HG02678 (cell line): ENCODE measurements around the gene LRCH4.

Experiments used
- ATAC-seq: cut with Tn5 transposase; IDR thresholded peaks from one replicate; pipeline ENCODE4 v1.9.1; 2021; ENCODE audit warnings: mild to moderate bottlenecking, moderate library complexity; ENCODE audit not compliant: unreplicated experiment

Gene LRCH4

DNA sequence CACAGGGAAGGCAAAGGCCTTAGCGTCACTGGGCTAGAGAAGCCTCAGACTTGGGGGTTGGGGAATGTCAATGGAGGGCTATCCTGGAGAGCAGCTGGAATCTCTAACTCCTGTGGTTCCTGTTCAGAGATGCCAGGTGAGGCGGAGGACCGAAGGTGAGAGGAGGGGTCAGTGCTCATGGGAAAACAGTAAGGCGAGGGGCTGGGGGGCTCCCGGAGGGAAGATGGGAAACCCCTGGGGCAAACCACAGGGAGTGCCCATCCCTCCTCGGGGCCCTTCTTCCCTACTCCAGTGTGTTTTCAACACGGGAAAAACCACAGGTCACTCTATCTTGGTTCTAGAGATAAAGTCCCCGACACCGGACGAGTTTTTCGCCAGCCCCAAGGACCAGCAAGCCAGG is 3.3 kb downstream of the LRCH4 start:
- no peak for ATAC-seq

DNA sequence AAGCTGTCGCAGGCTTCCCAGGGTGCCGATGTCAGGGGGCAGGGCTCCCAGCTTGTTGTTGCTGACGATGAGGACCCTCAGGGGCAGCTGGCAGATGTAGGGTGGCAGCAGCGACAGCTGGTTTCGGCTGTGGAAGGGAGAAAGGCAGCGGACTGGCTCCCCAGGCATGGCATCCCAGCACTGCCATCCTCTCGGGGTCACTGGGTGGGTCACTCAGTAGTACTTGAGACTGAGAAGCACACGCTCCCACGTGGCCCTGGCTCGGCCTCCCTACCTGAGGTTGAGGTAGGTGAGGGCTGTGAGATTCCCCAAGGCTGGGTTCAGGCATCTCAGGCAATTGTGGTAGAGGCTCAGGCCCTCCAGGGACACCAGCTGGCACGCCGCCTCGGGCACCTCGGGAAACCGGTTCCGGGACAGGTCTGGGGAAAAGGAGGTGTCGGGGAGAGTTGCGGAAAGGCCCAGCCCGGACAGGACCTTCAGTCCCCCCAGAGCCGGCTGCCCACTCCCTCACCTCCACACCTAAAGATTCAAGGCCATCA is 3.8 kb downstream of the LRCH4 start:
- ATAC-seq, result no peak

DNA sequence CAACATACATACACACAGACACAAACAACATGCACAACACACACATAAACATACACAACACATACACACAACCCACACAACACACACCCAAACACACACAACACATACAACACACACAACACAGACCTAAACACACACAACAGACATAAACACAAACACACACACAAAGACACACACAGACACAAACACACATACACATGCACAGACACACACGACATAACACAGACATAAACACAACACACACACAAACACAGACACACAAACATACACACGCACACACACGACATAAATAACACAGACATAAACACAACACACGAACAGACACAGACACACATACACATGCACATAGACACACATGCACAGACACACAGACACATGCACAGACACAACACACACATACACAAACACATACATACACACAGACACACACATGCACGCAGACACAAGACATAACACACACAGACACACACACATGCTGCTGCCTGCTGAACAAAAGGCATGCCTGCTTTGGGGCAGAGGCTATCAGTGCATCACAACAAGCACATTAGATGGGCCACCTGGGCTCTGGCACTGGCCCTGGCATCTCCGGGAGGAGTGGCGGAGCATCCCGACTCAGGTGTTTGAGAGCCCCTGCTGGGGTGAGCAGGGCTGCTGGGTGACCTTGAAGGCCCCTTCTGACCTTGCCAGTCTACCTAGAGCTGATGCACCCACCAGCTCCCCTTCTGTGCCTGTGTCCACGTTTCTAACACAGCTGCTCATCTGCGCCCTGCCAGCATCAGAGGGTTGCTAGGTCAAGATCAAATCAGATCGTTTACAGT is 5.3 kb downstream of the LRCH4 start:
- ATAC-seq, result no peak

DNA sequence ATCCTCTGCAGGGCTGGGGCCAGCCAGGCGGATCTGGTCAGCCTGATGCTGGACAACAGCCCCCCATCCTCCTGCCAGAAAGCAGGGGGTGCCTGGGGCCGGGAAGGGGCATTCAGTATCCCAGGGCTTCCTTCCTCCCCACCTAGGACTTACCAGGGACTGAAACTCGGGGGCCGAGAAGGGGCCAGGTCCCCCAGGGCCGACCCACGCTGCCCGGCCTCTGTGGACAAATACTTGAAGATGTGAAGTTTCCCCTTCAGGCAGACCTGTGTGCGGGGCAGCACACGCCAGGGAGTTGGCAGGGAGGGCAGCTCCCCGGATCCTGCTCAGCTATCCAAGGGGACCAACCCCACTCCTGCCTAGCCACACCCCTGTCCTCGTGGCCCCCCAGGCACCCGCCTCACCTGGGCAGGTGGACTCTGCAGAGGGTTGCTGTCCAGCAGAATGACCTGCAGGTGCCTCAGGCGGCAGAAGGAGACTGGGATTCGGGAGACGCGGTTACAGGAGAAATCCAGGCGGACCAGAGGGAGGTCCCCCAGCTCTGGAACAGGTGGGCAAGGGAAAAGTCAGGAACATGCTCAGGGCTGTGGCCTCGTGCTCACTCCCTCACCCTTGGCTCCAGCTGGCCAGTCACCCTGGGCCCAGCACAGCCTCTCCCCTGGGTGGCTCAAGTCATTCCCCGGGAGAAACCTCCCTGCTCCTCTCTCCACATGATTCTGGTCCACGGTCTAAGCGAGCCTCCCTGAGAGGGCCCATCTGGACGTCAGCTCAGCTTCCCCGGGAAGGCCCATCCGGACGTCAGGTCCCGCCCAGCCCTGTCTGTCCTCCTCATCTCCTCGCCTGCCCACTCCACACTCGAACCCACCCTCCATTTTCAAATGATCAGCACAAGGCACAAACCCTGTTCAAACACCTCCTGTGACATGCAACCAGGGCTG is 7.4 kb downstream of the LRCH4 start:
- ATAC-seq, result no peak

DNA sequence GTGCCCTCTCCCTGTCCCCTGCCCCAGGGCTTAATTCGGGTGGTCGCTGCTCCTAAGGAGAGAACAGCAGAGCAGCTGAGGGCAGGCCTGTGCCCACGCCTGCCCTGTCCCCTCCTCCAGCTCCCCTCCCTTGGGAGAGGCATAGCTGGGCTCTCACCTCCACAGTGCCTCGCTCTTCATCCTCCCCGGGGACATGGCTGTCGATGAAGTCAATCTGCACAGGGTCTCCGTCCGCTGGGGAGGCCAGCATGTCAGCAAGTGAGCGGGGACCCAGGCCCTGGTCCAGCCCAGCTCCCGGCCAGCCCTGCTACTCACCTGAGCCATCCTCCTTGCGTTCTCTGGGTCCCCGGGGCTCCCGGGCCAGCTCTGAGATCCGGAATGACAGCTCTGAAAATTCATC is 8.4 kb downstream of the LRCH4 start:
- ATAC-seq, result no peak

DNA sequence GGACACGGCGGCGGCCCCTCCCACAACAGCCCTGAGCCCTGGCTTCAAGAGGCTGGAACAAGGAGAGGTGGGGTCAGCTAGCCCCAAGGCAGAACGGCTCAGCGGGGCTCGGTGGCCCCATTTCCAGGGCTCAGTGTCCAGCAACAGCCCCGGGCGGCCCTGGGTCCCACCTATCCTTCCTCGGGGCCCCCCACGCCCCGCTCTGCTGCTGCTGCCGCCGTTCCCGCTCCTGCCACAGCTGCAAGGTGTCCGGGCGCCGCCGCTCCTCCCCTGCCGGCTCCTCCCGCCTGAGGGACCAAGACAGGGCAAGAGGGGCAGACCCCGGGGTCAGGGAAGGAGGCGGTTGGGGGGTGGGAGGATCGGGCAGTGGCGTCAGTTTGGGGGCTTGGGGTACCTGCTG is 8.8 kb downstream of the LRCH4 start:
- no peak for ATAC-seq

DNA sequence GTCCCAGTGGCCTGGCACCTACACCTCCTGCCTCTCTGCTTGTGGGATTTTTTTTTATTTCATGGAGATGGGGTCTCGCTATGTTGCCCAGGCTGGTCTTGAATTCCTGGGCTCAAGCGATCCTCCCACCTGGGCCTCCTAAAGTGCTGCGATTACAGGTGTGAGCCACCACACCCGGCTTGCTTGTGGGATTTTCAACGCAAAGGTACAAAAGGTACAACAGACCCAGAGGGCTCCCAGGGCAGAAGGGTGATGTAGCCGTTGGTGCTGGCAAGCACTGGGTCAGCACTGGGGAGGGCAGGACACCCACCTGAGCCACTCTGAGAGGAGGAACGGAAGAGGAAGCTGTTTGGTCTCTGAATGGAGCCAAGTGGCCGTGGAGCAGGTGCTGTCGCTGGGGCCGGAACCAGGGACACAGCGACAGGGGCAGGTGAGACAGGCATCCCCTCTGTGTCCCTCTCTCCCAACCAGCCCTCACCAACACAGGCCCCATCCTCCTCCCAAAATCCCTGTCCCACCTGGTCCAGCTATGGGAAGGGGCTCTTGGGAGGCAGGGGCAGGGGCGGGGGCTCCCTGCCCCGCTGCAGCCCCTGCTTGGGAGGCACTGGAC is 9.4 kb downstream of the LRCH4 start:
- no peak for ATAC-seq

DNA sequence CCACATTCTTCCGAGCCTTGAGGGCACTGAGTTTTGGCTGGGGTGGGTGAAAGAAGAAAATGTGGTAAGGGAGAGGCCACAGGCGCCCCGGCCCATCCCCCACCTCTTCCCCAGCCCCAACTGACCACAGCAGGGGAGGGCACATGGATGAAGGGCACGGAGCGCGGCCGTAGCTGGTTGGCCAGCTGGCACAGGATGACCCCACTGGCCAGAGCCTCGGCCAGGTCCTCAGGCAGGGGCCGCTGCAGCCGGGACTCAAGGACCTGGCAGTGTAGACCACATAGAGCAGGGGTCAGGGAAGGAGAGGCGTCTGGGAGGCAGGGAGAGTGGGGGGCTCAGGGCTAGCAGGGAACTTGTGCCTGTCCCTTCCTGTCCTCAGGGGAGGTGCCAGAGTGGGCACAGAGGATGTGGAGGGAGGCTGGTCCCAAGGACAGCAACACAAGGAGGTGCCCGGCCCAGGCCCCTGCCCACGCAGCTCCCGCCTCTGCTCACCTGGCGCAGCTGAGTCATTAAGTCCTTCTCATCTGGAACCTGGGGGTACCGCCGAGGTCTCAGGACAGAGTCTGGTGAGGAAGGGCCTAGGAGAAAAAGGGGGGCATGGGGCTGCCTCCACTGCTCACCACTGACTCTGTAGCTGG is 10.1 kb downstream of the LRCH4 start:
- ATAC-seq, result no peak

DNA sequence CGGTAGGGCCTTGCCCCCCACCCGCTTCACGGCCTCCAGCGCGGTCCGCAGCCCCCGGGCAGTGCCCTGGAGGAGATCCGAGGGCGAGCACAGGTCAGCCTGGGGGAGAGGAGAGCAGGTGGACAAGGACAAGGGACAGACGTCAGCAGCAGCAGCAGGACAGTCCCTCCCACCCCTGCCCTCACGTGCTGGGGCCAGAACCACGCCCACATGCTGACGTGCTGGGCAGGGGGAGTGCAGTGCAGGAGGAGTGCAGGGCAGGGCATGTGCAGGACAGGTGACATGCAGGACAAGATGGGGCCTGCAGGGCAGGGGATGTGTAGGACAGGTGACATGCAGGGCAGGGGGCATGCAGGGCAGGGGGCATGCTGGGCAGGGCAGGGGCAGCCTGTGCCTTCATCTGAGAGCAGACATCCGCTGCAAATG is 10.7 kb downstream of the LRCH4 start:
- ATAC-seq, result no peak

DNA sequence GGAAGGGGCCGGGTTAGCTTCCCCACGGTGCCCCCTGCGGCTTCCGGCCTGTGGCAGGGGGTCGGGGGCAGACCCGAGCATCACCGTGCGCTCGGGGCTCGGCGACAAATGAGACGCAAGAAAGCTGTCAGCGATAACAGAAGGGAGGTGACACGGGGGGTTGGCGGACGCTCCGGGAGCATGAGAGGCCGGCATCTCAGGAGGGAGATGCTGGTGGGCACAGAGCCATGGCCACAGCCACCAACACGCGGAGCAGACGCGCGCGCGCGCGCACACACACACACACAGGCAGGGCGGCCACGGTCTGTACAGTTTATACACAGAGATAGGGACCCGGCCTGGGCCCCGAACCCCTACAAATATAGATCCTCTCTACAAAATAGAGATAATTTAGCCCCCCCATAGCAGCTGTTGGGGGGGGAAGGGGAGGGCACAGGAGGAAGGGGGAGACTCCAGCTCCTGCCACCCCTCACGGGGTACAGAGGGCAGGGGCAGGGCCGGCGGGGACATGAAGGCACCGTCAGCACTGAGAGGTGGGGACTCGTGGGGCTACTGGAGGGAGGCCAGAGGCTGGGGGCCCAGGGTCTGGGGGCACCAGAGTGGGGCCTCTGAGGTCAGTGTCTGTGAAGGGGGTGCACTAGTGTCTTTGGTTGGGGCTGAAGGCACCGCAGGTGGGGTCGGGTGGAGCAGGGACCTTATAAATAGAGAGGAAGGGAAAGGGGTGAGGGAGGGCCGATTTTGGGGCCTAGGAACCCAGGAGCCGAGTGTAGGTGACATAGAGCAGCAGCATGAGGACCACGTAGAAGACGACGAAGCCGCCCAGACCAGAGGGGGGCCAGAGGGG is 11.3 kb downstream of the LRCH4 start:
- no peak for ATAC-seq

DNA sequence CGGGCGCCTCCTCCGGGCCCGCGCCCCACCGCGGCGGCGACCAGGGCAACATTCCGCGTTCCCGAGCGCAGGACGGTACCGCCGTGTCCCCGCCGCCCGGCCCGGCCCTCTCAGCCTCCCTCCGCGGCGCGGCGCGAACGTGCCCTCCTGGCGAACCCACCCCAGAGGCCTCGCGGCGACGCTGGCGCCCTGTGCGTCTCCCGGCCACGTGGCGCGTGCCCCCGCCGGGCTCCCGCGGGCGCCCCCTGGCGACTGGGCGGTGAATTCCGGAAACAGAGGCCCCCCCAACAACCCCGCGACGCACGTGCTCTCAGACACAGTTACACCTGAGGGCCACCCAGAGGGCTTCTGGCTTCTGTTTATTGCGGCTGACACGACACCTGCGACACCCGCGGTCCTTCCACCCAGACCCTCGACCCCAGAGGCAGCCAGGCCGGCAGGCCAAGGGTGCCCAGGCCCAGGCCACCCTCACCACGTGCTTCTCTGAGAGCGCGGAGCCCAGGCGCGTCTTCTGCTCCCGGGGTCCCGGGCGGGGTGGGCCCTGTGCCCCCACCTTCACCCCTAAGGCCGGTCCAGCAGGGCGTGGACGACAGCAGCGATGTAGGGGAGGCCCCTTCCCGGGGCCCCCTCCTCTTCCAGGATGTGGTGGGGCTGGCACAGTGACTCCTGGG is 12.1 kb downstream of the LRCH4 start, which contains the start of gene SAP25:
Gene SAP25, minus strand, starts transcription at position 210 of the 671 bp plus-strand sequence. Its CDS starts 158 bp downstream, at position 52.
- ATAC-seq, result no peak

DNA sequence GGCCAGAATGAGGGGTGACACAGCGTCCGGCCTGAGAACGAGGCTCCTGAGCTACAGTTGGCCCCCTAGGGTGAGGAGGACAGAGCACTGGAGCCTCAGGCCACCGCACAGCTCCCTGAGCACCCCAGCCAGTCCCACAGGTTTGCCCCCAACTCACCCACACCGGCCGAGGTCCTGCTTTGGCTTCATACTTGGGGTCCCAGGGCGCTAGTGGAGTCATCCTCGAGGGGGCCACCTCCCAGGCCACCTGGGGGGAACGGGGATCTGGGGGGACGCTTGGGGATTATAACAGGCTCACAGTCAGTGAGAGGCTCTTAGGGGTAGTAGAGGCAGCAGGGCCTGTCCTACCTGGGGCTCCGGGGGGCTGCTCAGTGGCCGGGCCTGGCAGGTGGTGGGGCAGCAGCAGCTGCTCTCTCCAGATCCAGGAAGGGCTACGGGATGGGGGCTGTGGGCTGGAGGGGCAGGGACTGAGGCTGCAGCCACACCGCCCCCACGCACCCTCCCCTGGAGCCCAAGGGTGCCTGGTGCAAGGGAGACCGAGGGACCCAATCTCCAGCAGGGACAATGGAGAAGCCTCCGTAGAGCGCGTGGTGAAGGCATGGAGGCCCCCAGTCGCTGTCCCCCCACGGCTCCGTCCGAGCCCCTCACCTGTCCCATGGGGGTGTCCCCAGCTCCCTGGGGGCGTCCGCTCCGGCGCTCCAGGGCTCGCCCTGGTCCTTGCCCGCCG is 12.8 kb downstream of the LRCH4 start:
- no peak for ATAC-seq

DNA sequence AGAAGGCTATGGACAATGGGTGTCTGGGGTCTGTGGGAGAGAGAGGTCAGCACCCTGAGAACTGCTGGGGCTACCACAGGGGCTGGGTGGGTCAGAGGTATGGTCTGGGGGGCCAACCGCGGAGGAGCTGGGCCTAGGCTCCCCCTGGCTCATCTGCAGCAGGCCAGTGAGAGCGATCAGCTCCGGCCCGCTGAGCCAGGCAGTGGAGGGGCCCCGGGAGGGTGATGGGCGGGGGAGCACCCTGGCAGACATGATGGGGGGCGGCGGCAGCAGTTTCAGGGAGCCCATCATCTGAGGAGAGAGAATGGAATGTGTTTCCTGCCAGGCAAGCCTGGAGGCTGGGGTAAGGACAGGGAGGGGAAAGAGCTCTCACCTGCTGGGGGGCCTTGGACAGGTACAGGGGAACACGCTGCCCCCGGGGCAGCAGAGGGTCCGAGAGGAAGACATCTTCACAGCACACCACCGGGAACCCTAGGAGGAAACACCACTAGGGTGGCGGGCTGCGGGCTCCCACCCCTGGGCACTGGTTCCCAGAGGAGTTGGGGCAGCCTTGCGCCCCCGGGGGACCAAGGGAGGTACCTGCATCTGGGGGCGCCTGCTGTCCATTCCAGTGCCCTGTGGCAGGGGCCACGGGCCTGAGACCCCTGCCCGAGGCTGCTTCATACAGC is 13.5 kb downstream of the LRCH4 start:
- no peak for ATAC-seq

DNA sequence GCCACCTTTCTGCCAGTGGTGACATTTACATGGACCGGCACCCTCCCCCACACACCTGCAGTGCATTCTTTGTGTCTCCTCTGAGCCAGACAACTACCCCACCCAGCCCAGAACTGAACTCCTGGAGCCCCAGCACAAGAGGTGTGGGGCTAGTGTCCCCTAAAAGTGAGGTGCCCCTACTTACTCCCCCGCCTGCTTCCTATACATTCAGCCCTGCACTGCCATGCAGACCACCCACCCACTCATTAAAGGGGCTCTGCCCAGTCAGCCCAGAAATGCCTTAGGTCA is 14.2 kb downstream of the LRCH4 start:
- ATAC-seq, result no peak

DNA sequence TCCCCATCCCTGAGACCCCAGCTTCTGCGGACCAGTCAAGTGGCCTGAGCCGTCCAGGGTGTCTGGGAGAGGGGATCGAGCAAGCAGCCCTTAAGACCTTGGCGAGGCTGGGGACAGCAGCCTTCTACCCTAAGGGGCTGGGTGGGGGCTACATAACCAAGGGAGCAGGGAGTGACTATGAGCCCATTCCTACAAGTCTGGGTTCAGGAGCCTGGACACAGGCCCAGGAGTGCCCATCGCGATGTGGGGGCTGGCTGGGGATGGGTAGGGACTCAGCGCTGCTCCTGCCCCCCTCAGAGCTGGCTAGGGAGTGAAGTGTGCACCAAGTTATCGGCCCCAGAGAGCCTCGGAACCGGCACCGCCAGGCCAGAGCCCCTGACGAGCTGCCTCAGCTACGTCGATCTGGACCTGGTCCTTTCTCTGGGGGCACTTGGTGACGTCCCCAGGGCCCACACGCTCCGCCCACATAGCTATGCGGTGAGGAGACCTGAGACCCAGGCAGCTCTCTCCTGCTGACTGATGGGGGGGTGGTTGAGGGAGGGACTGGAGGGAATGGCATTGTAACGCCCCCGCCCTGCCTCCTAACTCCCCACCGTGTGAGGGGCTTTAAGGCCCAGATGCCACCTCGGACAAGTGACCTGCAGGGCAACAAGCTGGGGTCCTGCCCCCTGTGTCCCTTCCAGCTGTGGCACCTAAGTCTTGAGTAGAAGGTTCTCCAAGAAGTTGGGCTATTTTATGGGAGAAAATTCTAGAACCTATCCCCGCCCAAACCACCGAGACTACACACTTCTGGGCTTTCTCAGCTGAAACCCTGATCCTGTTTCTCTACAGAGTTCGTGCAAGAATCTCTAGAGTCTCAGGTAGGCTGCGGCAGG is 14.7 kb downstream of the LRCH4 start:
- ATAC-seq, result no peak

DNA sequence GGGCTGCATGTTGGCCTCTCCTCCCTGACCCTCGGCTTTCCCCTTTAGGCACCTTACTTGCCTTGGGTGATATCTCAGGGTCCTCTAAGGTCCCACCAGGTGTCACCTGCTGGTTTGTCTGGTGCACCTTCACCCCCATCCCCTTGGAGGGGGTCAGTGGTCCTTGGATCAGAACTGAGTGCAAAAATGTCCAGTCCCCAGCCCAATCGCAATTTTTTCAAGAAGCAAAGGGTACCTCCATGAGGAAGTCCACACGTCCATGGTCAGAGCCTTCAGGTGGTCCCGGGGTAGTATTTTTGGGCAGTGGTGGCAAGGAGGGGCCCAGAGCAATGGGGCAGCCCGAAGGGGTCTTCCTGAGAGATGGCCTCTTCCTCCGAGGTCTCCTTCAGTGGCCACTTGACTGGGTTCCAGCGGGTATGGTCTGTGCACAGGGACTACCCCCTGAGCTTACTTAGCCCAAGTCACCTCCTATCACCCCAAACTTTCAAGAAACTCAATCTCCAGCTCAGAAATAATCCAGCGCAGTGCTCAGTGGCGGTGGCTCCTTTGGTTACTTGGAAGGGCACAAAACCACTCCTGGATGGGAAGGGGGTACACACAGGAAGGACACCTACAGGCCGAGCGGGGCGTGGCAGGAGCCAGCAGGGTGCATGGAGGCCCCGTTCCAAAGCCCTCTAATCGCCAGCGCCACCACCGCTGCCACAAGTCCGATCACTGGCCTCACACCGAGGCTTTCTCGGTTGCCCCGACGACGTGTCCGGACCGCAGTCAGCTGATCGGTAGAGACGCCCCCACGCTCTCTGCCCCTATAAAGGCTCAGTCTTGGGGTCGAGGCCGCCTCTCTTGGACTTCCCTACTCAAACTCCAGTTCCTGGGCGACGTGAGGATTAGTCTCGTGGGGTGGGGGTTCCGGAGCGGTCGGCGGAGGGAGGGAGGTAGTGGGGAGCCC is 16.8 kb downstream of the LRCH4 start:
- ATAC-seq, result no peak
